ENCODE measurements around the gene GMPS.
"Not testable (repeated sequence)": the region's sequence is repeated elsewhere in the genome, so short reads cannot be mapped to it uniquely, and the experiment has no call there.

GMPS gene

DNA sequence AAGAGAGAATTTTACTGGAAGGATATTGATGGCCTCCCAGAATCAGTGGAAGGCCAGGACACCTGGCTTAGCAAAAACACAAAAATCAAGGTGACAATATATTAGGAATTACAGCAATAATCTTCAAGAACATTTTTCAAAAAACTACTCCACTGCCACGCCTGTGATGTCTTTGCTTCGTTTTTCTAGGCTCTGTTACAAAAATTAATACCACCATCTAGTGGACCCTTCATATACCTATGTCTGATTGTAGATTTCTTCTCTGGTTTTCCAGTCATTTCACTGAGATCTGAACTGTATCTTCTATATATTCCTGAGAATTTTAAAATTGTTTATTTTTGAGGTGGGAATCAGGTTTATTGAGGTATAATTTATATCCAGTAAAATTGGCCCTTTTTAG, 10.6 kb upstream of the GMPS start:
- H3K27ac ChIP-seq (ENCODE audit: low read depth, low read length), result no peak overlapping the region
- H3K9ac ChIP-seq (ENCODE audit: low read length), result no peak overlapping the region
- no peaks in the 10 kb centered on the region for H3K4me1 ChIP-seq (ENCODE audit: insufficient read depth, low read length)
- H3K27me3 ChIP-seq (ENCODE audit: control insufficient read depth in 1 of 2, insufficient read depth in 2 of 2, low read length in 2 of 2), result no peaks in the 10 kb centered on the region
- H3K36me3 ChIP-seq (ENCODE audit: insufficient read depth, low read length), result no peaks in the 10 kb centered on the region
- H3K9me3 ChIP-seq (ENCODE audit: low read length), result no peaks in the 10 kb centered on the region
- no peak overlapping the region for H3K4me3 ChIP-seq (ENCODE audit: low read depth in 1 of 2, low read length in 2 of 2)

DNA sequence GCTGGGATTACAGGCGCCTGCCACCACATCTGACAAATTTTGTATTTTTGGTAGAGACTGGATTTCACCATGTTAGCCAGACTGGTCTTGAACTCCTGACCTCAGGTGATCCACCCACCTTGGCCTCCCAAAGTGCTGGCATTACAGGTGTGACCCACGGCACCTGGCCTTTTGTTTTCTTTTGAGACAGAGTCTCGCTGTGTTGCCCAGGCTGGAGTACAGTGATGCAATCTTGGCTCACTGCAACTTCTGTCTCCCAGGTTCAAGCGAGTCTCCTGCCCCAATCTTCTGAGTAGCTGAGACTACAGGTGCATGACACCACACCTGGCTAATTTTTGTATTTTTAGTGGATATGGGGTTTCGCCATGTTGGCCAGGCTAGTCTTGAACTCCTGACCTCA, 10.0 kb upstream of the GMPS start:
- H3K9me3 ChIP-seq (ENCODE audit: low read length); H3K27me3 ChIP-seq (ENCODE audit: control insufficient read depth in 1 of 2, insufficient read depth in 2 of 2, low read length in 2 of 2); H3K36me3 ChIP-seq (ENCODE audit: insufficient read depth, low read length); H3K9ac ChIP-seq (ENCODE audit: low read length); H3K4me1 ChIP-seq (ENCODE audit: insufficient read depth, low read length); H3K4me3 ChIP-seq (ENCODE audit: low read depth in 1 of 2, low read length in 2 of 2); H3K27ac ChIP-seq (ENCODE audit: low read depth, low read length): not testable (repeated sequence)

GRCh38 chr3:155861476-155862183, 8.8 kb upstream of the GMPS start:
- Histone ChIP-seq H3K9ac (ENCODE audit: low read length) (no peak overlapping the region), H3K4me1 (ENCODE audit: insufficient read depth, low read length) (no peaks in the 10 kb centered on the region), H3K27ac (ENCODE audit: low read depth, low read length) (no peak overlapping the region), H3K9me3 (ENCODE audit: low read length) (no peaks in the 10 kb centered on the region), H3K36me3 (ENCODE audit: insufficient read depth, low read length) (no peaks in the 10 kb centered on the region), H3K4me3 (ENCODE audit: low read depth in 1 of 2, low read length in 2 of 2) (no peak overlapping the region), H3K27me3 (ENCODE audit: control insufficient read depth in 1 of 2, insufficient read depth in 2 of 2, low read length in 2 of 2) (no peaks in the 10 kb centered on the region)

GRCh38 chr3:155862290-155862982, 8.0 kb upstream of the GMPS start:
- not testable (repeated sequence) for H3K36me3 ChIP-seq (ENCODE audit: insufficient read depth, low read length); H3K4me3 ChIP-seq (ENCODE audit: low read depth in 1 of 2, low read length in 2 of 2); H3K9ac ChIP-seq (ENCODE audit: low read length); H3K4me1 ChIP-seq (ENCODE audit: insufficient read depth, low read length); H3K27ac ChIP-seq (ENCODE audit: low read depth, low read length); H3K9me3 ChIP-seq (ENCODE audit: low read length); H3K27me3 ChIP-seq (ENCODE audit: control insufficient read depth in 1 of 2, insufficient read depth in 2 of 2, low read length in 2 of 2)

GRCh38 chr3:155863072-155863784, 7.2 kb upstream of the GMPS start:
- Histone ChIP-seq H3K4me1 (ENCODE audit: insufficient read depth, low read length) (no peaks in the 10 kb centered on the region), H3K27ac (ENCODE audit: low read depth, low read length) (no peak overlapping the region), H3K4me3 (ENCODE audit: low read depth in 1 of 2, low read length in 2 of 2) (no peak overlapping the region), H3K9me3 (ENCODE audit: low read length) (no peaks in the 10 kb centered on the region), H3K9ac (ENCODE audit: low read length) (no peak overlapping the region), H3K36me3 (ENCODE audit: insufficient read depth, low read length) (no peaks in the 10 kb centered on the region), H3K27me3 (ENCODE audit: control insufficient read depth in 1 of 2, insufficient read depth in 2 of 2, low read length in 2 of 2) (no peaks in the 10 kb centered on the region)

- H3K27me3 ChIP-seq (ENCODE audit: control insufficient read depth in 1 of 2, insufficient read depth in 2 of 2, low read length in 2 of 2), result no peaks in the 10 kb centered on the region
- peak overlapping the region; percentile 47 to 74 for H3K4me3 ChIP-seq (ENCODE audit: low read depth in 1 of 2, low read length in 2 of 2)
- H3K36me3 ChIP-seq (ENCODE audit: insufficient read depth, low read length), result no peaks in the 10 kb centered on the region
- no peaks in the 10 kb centered on the region for H3K9me3 ChIP-seq (ENCODE audit: low read length)
- peaks cover 21% of the 10 kb centered on the region for H3K4me1 ChIP-seq (ENCODE audit: insufficient read depth, low read length)
- H3K27ac ChIP-seq (ENCODE audit: low read depth, low read length), result peak overlapping the region; percentile 97
- peak overlapping the region; percentile 97 for H3K9ac ChIP-seq (ENCODE audit: low read length)
These were observed 759 bp upstream of the GMPS start for GRCh38 chr3:155869691-155870090.

- peak overlapping the region; percentile 89 for H3K9ac ChIP-seq (ENCODE audit: low read length)
- H3K27ac ChIP-seq (ENCODE audit: low read depth, low read length), result peak overlapping the region; percentile 97
- H3K4me1 ChIP-seq (ENCODE audit: insufficient read depth, low read length), result peaks cover 22% of the 10 kb centered on the region
- H3K4me3 ChIP-seq (ENCODE audit: low read depth in 1 of 2, low read length in 2 of 2), result peak overlapping the region; percentile 81 to 98
- H3K36me3 ChIP-seq (ENCODE audit: insufficient read depth, low read length), result no peaks in the 10 kb centered on the region
- H3K9me3 ChIP-seq (ENCODE audit: low read length), result no peaks in the 10 kb centered on the region
- no peaks in the 10 kb centered on the region for H3K27me3 ChIP-seq (ENCODE audit: control insufficient read depth in 1 of 2, insufficient read depth in 2 of 2, low read length in 2 of 2)
These were observed 695 bp downstream of the GMPS start for GRCh38 chr3:155870945-155871745.

- H3K27ac ChIP-seq (ENCODE audit: low read depth, low read length), result peak overlapping the region; percentile 97
- H3K9ac ChIP-seq (ENCODE audit: low read length), result peak overlapping the region; percentile 89
- no peaks in the 10 kb centered on the region for H3K27me3 ChIP-seq (ENCODE audit: control insufficient read depth in 1 of 2, insufficient read depth in 2 of 2, low read length in 2 of 2)
- H3K4me1 ChIP-seq (ENCODE audit: insufficient read depth, low read length), result peaks cover 25% of the 10 kb centered on the region
- no peaks in the 10 kb centered on the region for H3K36me3 ChIP-seq (ENCODE audit: insufficient read depth, low read length)
- no peaks in the 10 kb centered on the region for H3K9me3 ChIP-seq (ENCODE audit: low read length)
- peak overlapping the region; percentile 81 to 98 for H3K4me3 ChIP-seq (ENCODE audit: low read depth in 1 of 2, low read length in 2 of 2)
These were observed 1.3 kb downstream of the GMPS start for GRCh38 chr3:155871746-155872158.

- no peak overlapping the region for H3K9ac ChIP-seq (ENCODE audit: low read length)
- H3K36me3 ChIP-seq (ENCODE audit: insufficient read depth, low read length), result no peaks in the 10 kb centered on the region
- H3K4me3 ChIP-seq (ENCODE audit: low read depth in 1 of 2, low read length in 2 of 2), result no peak overlapping the region
- H3K9me3 ChIP-seq (ENCODE audit: low read length), result no peaks in the 10 kb centered on the region
- no peak overlapping the region for H3K27ac ChIP-seq (ENCODE audit: low read depth, low read length)
- H3K4me1 ChIP-seq (ENCODE audit: insufficient read depth, low read length), result peaks cover 25% of the 10 kb centered on the region
- no peaks in the 10 kb centered on the region for H3K27me3 ChIP-seq (ENCODE audit: control insufficient read depth in 1 of 2, insufficient read depth in 2 of 2, low read length in 2 of 2)
These were observed 2.6 kb downstream of the GMPS start for GRCh38 chr3:155872904-155873646.

- H3K4me1 ChIP-seq (ENCODE audit: insufficient read depth, low read length), result peaks cover 16% of the 10 kb centered on the region
- no peak overlapping the region for H3K27ac ChIP-seq (ENCODE audit: low read depth, low read length)
- H3K4me3 ChIP-seq (ENCODE audit: low read depth in 1 of 2, low read length in 2 of 2), result no peak overlapping the region
- H3K9ac ChIP-seq (ENCODE audit: low read length), result no peak overlapping the region
- no peaks in the 10 kb centered on the region for H3K27me3 ChIP-seq (ENCODE audit: control insufficient read depth in 1 of 2, insufficient read depth in 2 of 2, low read length in 2 of 2)
- no peaks in the 10 kb centered on the region for H3K9me3 ChIP-seq (ENCODE audit: low read length)
- H3K36me3 ChIP-seq (ENCODE audit: insufficient read depth, low read length), result no peaks in the 10 kb centered on the region
These were observed 5.6 kb downstream of the GMPS start for GRCh38 chr3:155876037-155876436.

Data from muscle layer of colon (tissue), 2 donors.